Measurements from ENCODE around the gene NTMT1. TPM values are rescaled to one million over a fixed set of nuclear protein-coding genes. Genes with fewer than 3 reads are reported as not detected.

The NTMT1 gene
- total and polyA plus RNA-seq, 9 of the 15 experiments (the other 6 are each of a cell fraction or from before 2014, with no cell fraction given): 42.1 to 116 (median 74.7) TPM

- H3K79me2 ChIP-seq (ENCODE audit: control insufficient read depth, insufficient read depth, low read length): no peaks in the 10 kb centered on the region
- H3K4me3 ChIP-seq: no peak overlapping the region
- H3K4me2 ChIP-seq (ENCODE audit: insufficient read depth, low read length): no peak overlapping the region
- no peak overlapping the region for H2AFZ ChIP-seq (ENCODE audit: low read depth, low read length)
- intact Hi-C loops (cut with micrococcal nuclease) (no loop called here), in situ Hi-C loops (cut with MboI) (loop anchor here (25.0 kb wide), 1 partner anchor 687 kb away; no protein-coding TSS in a partner anchor)
- DNase-seq (ENCODE audit: extremely low read depth in 1 of 4, low spot score in 3 of 4) (no peak), FAIRE-seq (no peak), ATAC-seq (no peak)
- H3K27me3 ChIP-seq (ENCODE audit: control insufficient read depth in 2 of 2, insufficient read depth in 2 of 2, low read length in 2 of 2): peaks cover 13 to 32% of the 10 kb centered on the region in 2 experiments; a peak in 4 of 5 replicates
- TF ChIP-seq, protein P1, sequence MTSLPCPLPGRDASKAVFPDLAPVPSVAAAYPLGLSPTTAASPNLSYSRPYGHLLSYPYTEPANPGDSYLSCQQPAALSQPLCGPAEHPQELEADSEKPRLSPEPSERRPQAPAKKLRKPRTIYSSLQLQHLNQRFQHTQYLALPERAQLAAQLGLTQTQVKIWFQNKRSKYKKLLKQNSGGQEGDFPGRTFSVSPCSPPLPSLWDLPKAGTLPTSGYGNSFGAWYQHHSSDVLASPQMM (CRISPR knock-in tag; IDR thresholded peaks at IDR 0.05): no peak
- TF ChIP-seq, protein P2, sequence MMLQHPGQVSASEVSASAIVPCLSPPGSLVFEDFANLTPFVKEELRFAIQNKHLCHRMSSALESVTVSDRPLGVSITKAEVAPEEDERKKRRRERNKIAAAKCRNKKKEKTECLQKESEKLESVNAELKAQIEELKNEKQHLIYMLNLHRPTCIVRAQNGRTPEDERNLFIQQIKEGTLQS (IDR thresholded peaks at IDR 0.05): peak; percentile 21; the same call in 1 of the 2 replicates
- TF ChIP-seq, protein P2 (CRISPR knock-in tag; conservative IDR thresholded peaks at IDR 0.05): no peak
- H3K9ac ChIP-seq (ENCODE audit: insufficient read depth in 1 of 2, low read depth in 2 of 2, low read length in 2 of 2): no peak overlapping the region
- CTCF ChIA-PET (ENCODE audit: low intra/inter-chr PET ratio): no interaction called here
- no peaks in the 10 kb centered on the region for H4K20me1 ChIP-seq (replicated peaks; ENCODE audit: control insufficient read depth, insufficient read depth, low read length)
- POLR2A ChIA-PET: interaction anchor here (0.6 kb wide), 1 partner anchor 514 kb away, joined by 3 read pairs; no protein-coding TSS in a partner anchor
- no peak overlapping the region for H3K27ac ChIP-seq (ENCODE audit: extremely low read depth, low read depth, low read length)
- no TSS peak for BruUV-seq (replicated peaks)
- H3K9me1 ChIP-seq (ENCODE audit: control insufficient read depth, insufficient read depth, low read length): no peaks in the 10 kb centered on the region
- H3K36me3 ChIP-seq (ENCODE audit: control insufficient read depth, insufficient read depth, low read length): no peaks in the 10 kb centered on the region
- H3K9me3 ChIP-seq (replicated peaks; ENCODE audit: control insufficient read depth, insufficient read depth, low read depth, low read length): no peaks in the 10 kb centered on the region
- peaks cover 0 to 27% of the 10 kb centered on the region in 2 experiments; a peak in 3 of 5 replicates for H3K4me1 ChIP-seq (replicated peaks in 1 of 2; ENCODE audit: control insufficient read depth in 2 of 2, insufficient read depth in 2 of 2, low read length in 2 of 2)
- 15% methylated on average over 10 of the region's 10 CpGs for WGBS (ENCODE audit: insufficient coverage, low coverage, missing lambda C conversion rate)
Observed at GRCh38 chr9:129650680-129651235, 24.8 kb downstream of the NTMT1 start.

Measured in K562 (cell line).